Measurements from ENCODE around the gene PHKA2. TPM values are rescaled to one million over a fixed set of nuclear protein-coding genes. Genes with fewer than 3 reads are reported as not detected.
"Not testable (repeated sequence)": the region's sequence is repeated elsewhere in the genome, so short reads cannot be mapped to it uniquely, and the experiment has no call there.

The PHKA2 gene
- total and polyA plus RNA-seq, 2 experiments from 2014 or later, result 26.4 to 35.7 TPM

GRCh38 chrX:18864390-18864920 lies 119.5 kb downstream of the PHKA2 start:
- Histone ChIP-seq H3K4me2 (no peak overlapping the region), H3K27ac (no peak overlapping the region), H4K20me1 (ENCODE audit: insufficient read depth, poor library complexity, severe bottlenecking) (no peaks in the 10 kb centered on the region), H3K79me2 (no peaks in the 10 kb centered on the region), H3K4me3 (no peak overlapping the region), H3K9me3 (ENCODE audit: low read depth) (no peaks in the 10 kb centered on the region), H2AFZ (no peak overlapping the region), H3K4me1 (ENCODE audit: insufficient read depth) (no peaks in the 10 kb centered on the region), H3K36me3 (replicated peaks; ENCODE audit: insufficient read depth, low read depth) (no peaks in the 10 kb centered on the region), H3K27me3 (no peaks in the 10 kb centered on the region), H3K9me2 (replicated peaks; ENCODE audit: insufficient read depth) (no peaks in the 10 kb centered on the region)
- DNase-seq (ENCODE audit: low spot score), result no peak
- WGBS (ENCODE audit: low lambda C conversion rate, missing lambda C conversion rate), result 87% methylated on average over 15 of the region's 15 CpGs
- no peak for TF ChIP-seq EZH2phosphoT487 (IDR thresholded peaks at IDR 0.05; ENCODE audit: low read depth, severe bottlenecking, unreplicated experiment)

- DNase-seq (ENCODE audit: low spot score), result no peak
- H3K9me3 ChIP-seq (ENCODE audit: low read depth), result no peaks in the 10 kb centered on the region
- H4K20me1 ChIP-seq (ENCODE audit: insufficient read depth, poor library complexity, severe bottlenecking), result no peaks in the 10 kb centered on the region
- H3K27me3 ChIP-seq, result no peaks in the 10 kb centered on the region
- H3K4me1 ChIP-seq (ENCODE audit: insufficient read depth), result no peaks in the 10 kb centered on the region
- H3K36me3 ChIP-seq (replicated peaks; ENCODE audit: insufficient read depth, low read depth), result no peaks in the 10 kb centered on the region
- WGBS (ENCODE audit: low lambda C conversion rate, missing lambda C conversion rate), result 66% methylated on average over 5 of the region's 5 CpGs
- no peaks in the 10 kb centered on the region for H3K9me2 ChIP-seq (replicated peaks; ENCODE audit: insufficient read depth)
- H3K27ac ChIP-seq, result peak overlapping the region; percentile 23
- no peak overlapping the region for H2AFZ ChIP-seq
- TF ChIP-seq EZH2 (IDR thresholded peaks at IDR 0.05; ENCODE audit: borderline replicate concordance) (no peak), EZH2phosphoT487 (IDR thresholded peaks at IDR 0.05; ENCODE audit: low read depth, severe bottlenecking, unreplicated experiment) (no peak), CTCF (IDR thresholded peaks at IDR 0.05; ENCODE audit: poor library complexity) (no peak)
- H3K4me3 ChIP-seq, result no peak overlapping the region
- H3K4me2 ChIP-seq, result no peak overlapping the region
- no peaks in the 10 kb centered on the region for H3K79me2 ChIP-seq
These were observed 122.4 kb downstream of the PHKA2 start for GRCh38 chrX:18861511-18861910.

DNA sequence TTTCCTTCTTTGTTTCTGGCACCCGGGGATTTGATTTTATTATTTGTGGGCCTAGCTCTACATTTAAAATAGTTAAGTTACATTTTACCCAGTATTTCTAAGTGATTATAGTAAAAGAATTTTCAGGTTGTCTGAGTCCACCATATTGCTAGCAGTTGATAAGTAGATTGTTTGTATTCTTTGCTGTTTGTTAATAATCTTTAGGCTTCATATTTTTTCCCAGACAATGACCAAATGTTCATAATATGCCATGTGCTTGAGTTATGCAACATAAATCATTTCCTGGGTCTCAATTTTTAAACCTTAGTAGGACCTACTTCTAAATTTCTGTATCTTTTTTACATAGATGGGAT lies 127.3 kb downstream of the PHKA2 start:
- Histone ChIP-seq H3K4me2 (no peak overlapping the region), H3K79me2 (no peaks in the 10 kb centered on the region), H2AFZ (no peak overlapping the region), H4K20me1 (ENCODE audit: insufficient read depth, poor library complexity, severe bottlenecking) (no peaks in the 10 kb centered on the region), H3K27me3 (no peaks in the 10 kb centered on the region), H3K36me3 (replicated peaks; ENCODE audit: insufficient read depth, low read depth) (no peaks in the 10 kb centered on the region), H3K4me3 (no peak overlapping the region), H3K27ac (peak overlapping the region; percentile 40), H3K4me1 (ENCODE audit: insufficient read depth) (no peaks in the 10 kb centered on the region), H3K9me2 (replicated peaks; ENCODE audit: insufficient read depth) (no peaks in the 10 kb centered on the region), H3K9me3 (ENCODE audit: low read depth) (no peaks in the 10 kb centered on the region)
- WGBS (ENCODE audit: low lambda C conversion rate, missing lambda C conversion rate), result 50% methylated on average over 1 of the region's 1 CpG
- no peak for DNase-seq (ENCODE audit: low spot score)
- TF ChIP-seq EZH2phosphoT487 (IDR thresholded peaks at IDR 0.05; ENCODE audit: low read depth, severe bottlenecking, unreplicated experiment) (no peak), CTCF (IDR thresholded peaks at IDR 0.05; ENCODE audit: poor library complexity) (no peak), EZH2 (IDR thresholded peaks at IDR 0.05; ENCODE audit: borderline replicate concordance) (no peak)

DNA sequence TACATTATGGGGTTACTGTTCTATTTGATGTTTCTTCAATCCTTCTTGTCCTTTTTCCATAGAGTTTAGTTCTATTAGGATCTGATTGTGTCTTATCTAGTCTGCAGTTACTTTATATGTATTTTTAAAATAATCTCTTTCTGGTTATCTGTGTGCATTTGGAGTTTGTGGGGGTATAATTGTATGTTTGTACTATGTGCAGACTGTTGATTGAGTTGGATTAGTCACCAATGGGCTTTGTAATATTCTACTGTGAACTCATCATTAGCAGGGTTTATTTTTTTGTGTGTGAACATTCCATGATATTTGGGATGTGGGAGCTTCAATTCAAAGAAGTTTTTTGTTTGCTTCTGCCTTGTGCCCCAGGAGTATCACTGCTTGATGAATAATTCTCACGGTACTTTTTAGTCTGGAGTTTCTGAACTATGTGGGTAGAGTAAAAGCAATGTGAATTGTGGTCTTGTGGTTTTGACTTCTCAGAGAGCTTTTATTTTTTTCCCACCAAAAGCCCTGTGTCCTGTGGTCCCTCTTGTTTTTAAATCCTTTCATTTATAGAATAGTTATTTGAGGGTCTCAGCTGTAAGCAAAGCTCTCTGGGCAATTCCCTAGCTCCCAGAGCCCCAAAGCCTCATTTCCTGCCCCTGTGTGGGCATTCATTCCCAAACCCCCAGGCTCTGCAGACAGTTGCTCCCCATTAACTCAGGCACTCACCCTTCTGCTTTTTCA lies 127.8 kb downstream of the PHKA2 start:
- H3K4me3 ChIP-seq, result no peak overlapping the region
- no peak for DNase-seq (ENCODE audit: low spot score)

DNA sequence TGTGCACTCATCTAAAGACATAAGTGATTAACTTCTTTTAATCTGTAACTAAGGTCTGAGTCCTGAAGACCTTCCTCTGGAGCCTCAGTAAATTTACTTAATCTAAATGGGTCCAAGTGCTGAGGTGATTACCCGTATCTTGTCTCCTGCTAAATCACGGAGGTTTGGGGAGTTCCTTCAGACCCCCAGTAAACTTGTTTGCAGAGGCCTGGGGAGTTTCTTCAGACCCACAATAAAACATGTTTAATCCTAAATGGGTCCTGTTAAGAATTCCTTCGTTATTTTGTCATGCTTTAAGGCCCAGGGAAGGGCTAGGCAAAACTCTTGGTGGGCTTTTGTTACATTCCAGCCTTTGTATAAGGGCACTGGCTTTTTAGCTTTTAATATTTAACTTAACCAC lies 136.0 kb downstream of the PHKA2 start:
- Histone ChIP-seq H3K4me2 (peak overlapping the region; percentile 3), H2AFZ (peak overlapping the region; percentile 4), H3K27ac (peak overlapping the region; percentile 81)
- H4K20me1 ChIP-seq (ENCODE audit: insufficient read depth, poor library complexity, severe bottlenecking); H3K4me1 ChIP-seq (ENCODE audit: insufficient read depth); H3K36me3 ChIP-seq (replicated peaks; ENCODE audit: insufficient read depth, low read depth); H3K9me3 ChIP-seq (ENCODE audit: low read depth); H3K79me2 ChIP-seq; H3K9me2 ChIP-seq (replicated peaks; ENCODE audit: insufficient read depth); H3K27me3 ChIP-seq; DNase-seq (ENCODE audit: low spot score); H3K4me3 ChIP-seq: not testable (repeated sequence)
- WGBS (ENCODE audit: low lambda C conversion rate, missing lambda C conversion rate), result 31% methylated on average over 3 of the region's 3 CpGs

More for the DNA sequence above, 127.8 kb downstream of the PHKA2 start:
- TF ChIP-seq EZH2 (IDR thresholded peaks at IDR 0.05; ENCODE audit: borderline replicate concordance) (no peak), CTCF (IDR thresholded peaks at IDR 0.05; ENCODE audit: poor library complexity) (no peak), EZH2phosphoT487 (IDR thresholded peaks at IDR 0.05; ENCODE audit: low read depth, severe bottlenecking, unreplicated experiment) (no peak)
- Histone ChIP-seq H2AFZ (no peak overlapping the region), H3K27ac (peak overlapping the region; percentile 40), H3K9me3 (ENCODE audit: low read depth) (no peaks in the 10 kb centered on the region), H3K4me2 (no peak overlapping the region), H3K36me3 (replicated peaks; ENCODE audit: insufficient read depth, low read depth) (no peaks in the 10 kb centered on the region), H3K9me2 (replicated peaks; ENCODE audit: insufficient read depth) (no peaks in the 10 kb centered on the region), H3K27me3 (no peaks in the 10 kb centered on the region), H3K79me2 (no peaks in the 10 kb centered on the region), H3K4me1 (ENCODE audit: insufficient read depth) (no peaks in the 10 kb centered on the region), H4K20me1 (ENCODE audit: insufficient read depth, poor library complexity, severe bottlenecking) (no peaks in the 10 kb centered on the region)
- whole genome bisulfite sequencing (ENCODE audit: low lambda C conversion rate, missing lambda C conversion rate), result 67% methylated on average over 1 of the region's 1 CpG
